Mesendoderm (in vitro differentiated cells): ENCODE measurements around the gene ZBED1.
"Not testable (repeated sequence)": the region's sequence is repeated elsewhere in the genome, so short reads cannot be mapped to it uniquely, and the experiment has no call there.

Experiments used
- DNase-seq: peaks from one replicate; pipeline ENCODE4 v3.0.0; 2013
- H2AK5ac ChIP-seq: 2 replicates; pipeline ENCODE4 v1.6.1; 2013; ENCODE audit warnings: low read length, inconsistent platforms
- H2BK120ac ChIP-seq: 2 replicates; pipeline ENCODE4 v1.6.1; 2013; ENCODE audit warnings: low read depth, mild to moderate bottlenecking, low read length, moderate library complexity, mixed read lengths
- H2BK15ac ChIP-seq: replicated peaks from 2 replicates; pipeline ENCODE4 v1.6.1; 2013; ENCODE audit warnings: low read depth, mild to moderate bottlenecking, moderate library complexity
- H2BK5ac ChIP-seq: 2 replicates; pipeline ENCODE4 v1.6.1; 2013; ENCODE audit warnings: low read length, inconsistent platforms
- H3K18ac ChIP-seq: 2 replicates; pipeline ENCODE4 v1.6.1; 2013; ENCODE audit warnings: mild to moderate bottlenecking, low read length, mixed read lengths
- H3K23ac ChIP-seq: one replicate; pipeline ENCODE4 v1.6.1; 2013; ENCODE audit warnings: low read length
- H3K27ac ChIP-seq: 2 replicates; pipeline ENCODE4 v1.5.1; 2013; ENCODE audit warnings: low read depth, mild to moderate bottlenecking, inconsistent platforms, low read length, moderate library complexity
- H3K27me3 ChIP-seq: 2 replicates; pipeline ENCODE4 v1.6.1; 2013; ENCODE audit warnings: low read length, control low read depth, mild to moderate bottlenecking, inconsistent platforms; ENCODE audit not compliant: insufficient read depth, poor library complexity
- H3K36me3 ChIP-seq: 2 replicates; pipeline ENCODE4 v1.6.1; 2013; ENCODE audit warnings: low read length, inconsistent platforms; ENCODE audit not compliant: control insufficient read depth, insufficient read depth
- H3K4ac ChIP-seq: one replicate; pipeline ENCODE4 v1.6.1; 2013; ENCODE audit warnings: low read depth, mild to moderate bottlenecking, low read length, moderate library complexity
- H3K4me1 ChIP-seq: 2 replicates; pipeline ENCODE4 v1.6.1; 2013; ENCODE audit warnings: low read depth, low read length, inconsistent platforms; ENCODE audit not compliant: control insufficient read depth
- H3K4me2 ChIP-seq: 2 replicates; pipeline ENCODE4 v1.6.1; 2013; ENCODE audit warnings: low read length
- H3K4me3 ChIP-seq: 2 replicates; pipeline ENCODE4 v1.5.1; 2013; ENCODE audit warnings: mild to moderate bottlenecking, low read length
- H3K56ac ChIP-seq: one replicate; pipeline ENCODE4 v1.6.1; 2013; ENCODE audit warnings: low read length
- H3K79me1 ChIP-seq: 2 replicates; pipeline ENCODE4 v1.6.1; 2013; ENCODE audit warnings: low read length, inconsistent platforms
- H3K79me2 ChIP-seq: 2 replicates; pipeline ENCODE4 v1.6.1; 2013; ENCODE audit warnings: mild to moderate bottlenecking, low read length; ENCODE audit not compliant: control insufficient read depth, insufficient read depth
- H3K9ac ChIP-seq: 2 replicates; pipeline ENCODE4 v1.6.1; 2013; ENCODE audit warnings: low read length, inconsistent platforms
- H4K5ac ChIP-seq: one replicate; pipeline ENCODE4 v1.6.1; 2013; ENCODE audit warnings: low read length
- H4K8ac ChIP-seq: one replicate; pipeline ENCODE4 v1.6.1; 2013; ENCODE audit warnings: low read depth, mild to moderate bottlenecking, control low read depth, low read length, moderate library complexity
- WGBS: extraction: QIAGEN DNeasy Blood & Tissue Kit; methylation state at CpG from one replicate; pipeline ENCODE4 v1.1.7; 2013; ENCODE audit warnings: low lambda C conversion rate, missing lambda C conversion rate; ENCODE audit not compliant: insufficient coverage; ENCODE audit errors: extremely low coverage; 5-methylcytosine and 5-hydroxymethylcytosine counted together

Gene ZBED1

DNA sequence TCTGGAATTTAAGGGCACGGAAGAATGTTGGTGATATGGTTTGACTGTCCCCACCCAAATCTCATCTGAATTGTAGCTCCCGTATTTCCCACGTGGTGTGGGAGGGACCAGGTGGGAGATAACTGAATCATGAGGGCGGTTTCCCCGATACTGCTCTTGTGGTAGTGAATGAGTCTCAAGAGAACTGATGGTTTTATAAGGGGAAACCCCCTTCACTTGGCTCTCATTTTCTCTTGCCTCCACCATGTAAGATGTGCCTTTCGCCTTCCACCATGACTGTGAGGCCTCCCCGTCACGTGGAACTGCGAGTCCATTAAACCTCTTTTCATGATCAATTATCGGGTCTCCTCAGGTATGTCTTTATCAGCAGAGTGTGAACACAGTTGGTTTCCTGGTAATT lies 25.6 kb upstream of the ZBED1 start:
- H3K4me3 ChIP-seq = no peak overlapping the region
- H3K27me3 ChIP-seq = no peaks in the 10 kb centered on the region
- no peak overlapping the region for H2AK5ac ChIP-seq
- no peak overlapping the region for H3K18ac ChIP-seq
- no peak overlapping the region for H3K4me2 ChIP-seq
- no peak overlapping the region for H2BK120ac ChIP-seq
- H3K36me3 ChIP-seq = no peaks in the 10 kb centered on the region
- DNase-seq = no peak
- no peak overlapping the region for H3K56ac ChIP-seq
- WGBS = no CpG with 5 or more reads among the region's 10 CpGs
- H4K8ac ChIP-seq = no peak overlapping the region
- no peak overlapping the region for H3K4ac ChIP-seq
- no peak overlapping the region for H3K23ac ChIP-seq
- no peak overlapping the region for H2BK5ac ChIP-seq
- no peaks in the 10 kb centered on the region for H3K4me1 ChIP-seq
- no peak overlapping the region for H4K5ac ChIP-seq
- H2BK15ac ChIP-seq = no peak overlapping the region
- H3K9ac ChIP-seq = no peak overlapping the region
- H3K79me2 ChIP-seq = no peaks in the 10 kb centered on the region
- H3K79me1 ChIP-seq = no peaks in the 10 kb centered on the region
- no peak overlapping the region for H3K27ac ChIP-seq

DNA sequence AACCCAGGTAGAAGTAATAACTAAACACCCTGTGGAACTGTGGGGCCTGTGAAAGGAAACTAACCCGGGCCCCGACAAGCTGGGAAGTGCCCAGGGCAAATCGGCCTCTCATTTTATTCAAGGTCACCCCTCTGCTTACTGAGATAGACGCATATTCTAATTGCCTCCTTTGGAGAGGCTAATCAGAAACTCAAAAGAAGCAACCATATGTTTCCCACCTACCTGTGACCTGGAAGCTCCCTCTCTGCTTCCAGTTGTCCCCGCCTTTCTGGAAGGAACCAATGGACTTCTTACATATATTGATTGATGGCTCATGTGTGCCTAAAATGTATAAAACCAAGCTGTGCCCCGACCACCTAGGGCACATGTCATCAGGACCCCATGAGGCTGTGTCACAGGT lies 23.1 kb upstream of the ZBED1 start:
- H3K79me2 ChIP-seq = no peaks in the 10 kb centered on the region
- no peak overlapping the region for H3K4me3 ChIP-seq
- no peak overlapping the region for H2BK15ac ChIP-seq
- no peak overlapping the region for H3K18ac ChIP-seq
- H2BK120ac ChIP-seq = no peak overlapping the region
- H3K4ac ChIP-seq = no peak overlapping the region
- H2BK5ac ChIP-seq = no peak overlapping the region
- no peak overlapping the region for H4K5ac ChIP-seq
- H3K9ac ChIP-seq = no peak overlapping the region
- no peaks in the 10 kb centered on the region for H3K4me1 ChIP-seq
- H2AK5ac ChIP-seq = no peak overlapping the region
- H4K8ac ChIP-seq = no peak overlapping the region
- no peaks in the 10 kb centered on the region for H3K79me1 ChIP-seq
- H3K36me3 ChIP-seq = no peaks in the 10 kb centered on the region
- no peak overlapping the region for H3K27ac ChIP-seq
- no peak overlapping the region for H3K23ac ChIP-seq
- DNase-seq = no peak
- no CpG with 5 or more reads among the region's 6 CpGs for WGBS
- H3K56ac ChIP-seq = no peak overlapping the region
- no peak overlapping the region for H3K4me2 ChIP-seq
- H3K27me3 ChIP-seq = no peaks in the 10 kb centered on the region

DNA sequence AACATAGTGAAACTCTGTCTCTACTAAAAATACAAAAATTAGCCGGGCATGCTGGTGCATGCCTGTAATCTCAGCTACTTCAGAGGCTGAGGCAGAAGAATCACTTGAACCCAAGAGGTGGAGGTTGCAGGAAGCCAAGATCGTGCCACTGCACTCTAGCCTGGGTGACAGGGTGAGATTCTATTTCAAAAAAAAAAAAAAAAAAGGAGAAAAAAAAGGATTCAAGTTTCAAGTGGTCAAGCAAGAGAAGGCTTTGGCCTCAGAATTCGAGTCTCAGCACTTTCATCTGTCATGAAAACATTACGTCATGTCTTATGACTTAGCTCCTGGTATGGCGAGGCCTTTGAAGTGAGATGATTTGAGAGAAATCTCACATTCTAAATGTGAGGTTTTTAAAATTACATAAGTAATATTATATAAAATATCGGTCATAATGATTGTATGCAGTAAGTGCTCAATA lies 21.2 kb upstream of the ZBED1 start:
- WGBS = no CpG with 5 or more reads among the region's 6 CpGs
- Histone ChIP-seq H4K8ac (no peak overlapping the region), H3K36me3 (no peaks in the 10 kb centered on the region), H4K5ac (no peak overlapping the region), H3K79me2 (no peaks in the 10 kb centered on the region), H2BK5ac (no peak overlapping the region), H2AK5ac (no peak overlapping the region), H2BK120ac (no peak overlapping the region), H3K27ac (no peak overlapping the region), H3K23ac (no peak overlapping the region), H3K4me2 (no peak overlapping the region), H3K4me3 (no peak overlapping the region), H3K27me3 (no peaks in the 10 kb centered on the region), H3K56ac (no peak overlapping the region), H3K4ac (no peak overlapping the region), H3K18ac (no peak overlapping the region), H2BK15ac (no peak overlapping the region), H3K4me1 (no peaks in the 10 kb centered on the region), H3K9ac (no peak overlapping the region), H3K79me1 (no peaks in the 10 kb centered on the region)
- DNase-seq = no peak

DNA sequence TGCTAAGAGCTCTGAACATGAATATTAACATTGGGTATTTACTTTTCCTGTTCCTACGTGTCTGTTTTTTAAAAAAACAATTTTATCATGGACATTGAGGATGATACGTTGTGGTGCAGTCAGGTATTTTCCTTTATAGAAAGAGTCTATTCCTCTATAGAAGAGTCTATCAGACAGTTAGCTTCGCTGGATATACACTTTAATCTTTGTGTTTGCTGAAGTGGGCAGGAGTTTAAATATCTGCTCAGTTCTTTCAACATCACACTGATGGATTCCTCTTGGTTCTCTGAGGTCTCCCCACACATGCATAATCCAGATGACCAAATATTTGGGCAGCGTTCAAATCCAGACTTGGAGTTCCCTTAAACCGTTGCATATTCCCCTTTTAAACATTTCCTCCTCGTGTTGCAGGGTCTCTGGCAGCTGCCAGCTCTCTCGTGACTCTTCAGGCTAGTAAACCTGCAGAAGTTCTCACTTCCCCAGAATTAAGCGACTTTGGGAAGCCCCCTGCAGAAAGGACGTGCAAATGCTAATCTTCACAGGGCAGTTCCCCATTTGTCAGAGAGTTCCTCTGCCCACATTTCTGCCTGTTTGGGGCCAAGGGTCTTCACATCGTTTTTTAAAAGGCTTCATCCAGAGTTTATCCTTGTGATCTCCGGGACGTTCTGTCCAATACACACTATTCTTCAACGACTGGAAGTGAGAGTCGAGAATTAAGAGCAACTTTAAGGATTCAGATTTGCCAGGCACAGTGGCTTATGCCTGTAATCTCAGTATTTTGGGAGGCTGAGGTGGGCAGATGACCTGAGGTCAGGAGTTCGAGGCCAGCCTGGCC lies 20.5 kb upstream of the ZBED1 start:
- no peak overlapping the region for H3K4me3 ChIP-seq

DNA sequence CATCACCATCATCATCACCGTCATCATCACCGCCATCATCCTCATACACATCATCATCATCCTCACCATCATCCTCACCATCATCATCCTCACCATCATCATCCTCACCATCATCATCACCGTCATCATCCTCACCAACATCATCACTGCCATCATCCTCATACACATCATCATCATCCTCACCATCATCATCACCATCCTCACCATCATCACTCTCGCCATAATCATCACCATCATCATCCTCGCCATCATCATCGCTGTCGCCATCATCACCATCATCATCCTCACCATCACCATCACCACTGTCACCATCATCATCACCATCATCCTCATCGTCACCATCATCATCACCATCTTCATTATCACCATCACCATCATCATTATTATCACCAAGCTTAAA lies 19.8 kb upstream of the ZBED1 start:
- Histone ChIP-seq H2BK5ac (no peak overlapping the region), H3K4me1 (no peaks in the 10 kb centered on the region)

More for the DNA sequence above, 20.5 kb upstream of the ZBED1 start:
- peak; percentile 44 for DNase-seq
- Histone ChIP-seq H2BK15ac (no peak overlapping the region), H3K79me2 (no peaks in the 10 kb centered on the region), H4K5ac (no peak overlapping the region), H3K36me3 (no peaks in the 10 kb centered on the region), H3K56ac (no peak overlapping the region), H3K27ac (no peak overlapping the region), H4K8ac (no peak overlapping the region), H3K4ac (no peak overlapping the region), H3K27me3 (no peaks in the 10 kb centered on the region), H3K18ac (no peak overlapping the region), H3K79me1 (no peaks in the 10 kb centered on the region), H3K4me1 (no peaks in the 10 kb centered on the region), H2AK5ac (no peak overlapping the region), H3K4me2 (no peak overlapping the region), H2BK120ac (no peak overlapping the region), H3K23ac (no peak overlapping the region), H3K9ac (no peak overlapping the region), H2BK5ac (no peak overlapping the region)
- no CpG with 5 or more reads among the region's 15 CpGs for WGBS

DNA sequence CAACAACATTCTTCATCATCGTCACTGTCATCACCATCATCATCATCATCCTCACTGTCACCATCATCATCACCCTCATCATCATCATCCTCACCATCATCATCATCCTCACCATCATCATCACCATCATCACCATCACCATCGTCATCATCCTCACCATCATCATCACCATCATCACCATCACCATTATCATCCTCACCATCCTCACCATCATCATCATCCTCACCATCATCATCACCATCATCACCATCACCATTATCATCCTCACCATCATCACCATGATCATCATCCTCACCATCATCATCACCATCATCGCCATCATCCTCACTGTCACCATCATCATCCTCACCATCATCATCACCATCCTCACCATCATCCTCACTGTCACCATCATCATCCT lies 18.9 kb upstream of the ZBED1 start:
- not testable (repeated sequence) for H4K8ac ChIP-seq, H3K27me3 ChIP-seq, H2BK120ac ChIP-seq, H3K23ac ChIP-seq, H3K36me3 ChIP-seq, H4K5ac ChIP-seq, H3K4me3 ChIP-seq, H3K4me1 ChIP-seq, H2AK5ac ChIP-seq, H2BK5ac ChIP-seq, H3K27ac ChIP-seq, H3K4me2 ChIP-seq, H3K18ac ChIP-seq, H2BK15ac ChIP-seq, H3K79me2 ChIP-seq, H3K9ac ChIP-seq, H3K4ac ChIP-seq, DNase-seq, H3K79me1 ChIP-seq, H3K56ac ChIP-seq
- 100% methylated on average over 1 of the region's 3 CpGs for WGBS

More for the DNA sequence above, 19.8 kb upstream of the ZBED1 start:
- no peak overlapping the region for H4K8ac ChIP-seq
- H2BK15ac ChIP-seq = no peak overlapping the region
- H2AK5ac ChIP-seq = no peak overlapping the region
- no peak overlapping the region for H3K4me3 ChIP-seq
- H3K56ac ChIP-seq = no peak overlapping the region
- H3K18ac ChIP-seq = no peak overlapping the region
- H3K4ac ChIP-seq = no peak overlapping the region
- H3K36me3 ChIP-seq = no peaks in the 10 kb centered on the region
- no peak overlapping the region for H3K27ac ChIP-seq
- DNase-seq = no peak
- no peaks in the 10 kb centered on the region for H3K27me3 ChIP-seq
- no peaks in the 10 kb centered on the region for H3K79me1 ChIP-seq
- 100% methylated on average over 8 of the region's 8 CpGs for WGBS
- no peaks in the 10 kb centered on the region for H3K79me2 ChIP-seq
- no peak overlapping the region for H3K23ac ChIP-seq
- H3K4me2 ChIP-seq = no peak overlapping the region
- H4K5ac ChIP-seq = no peak overlapping the region
- no peak overlapping the region for H3K9ac ChIP-seq
- no peak overlapping the region for H2BK120ac ChIP-seq
